GM23338 (cell line): ENCODE data around the gene SCART1. TPM values are rescaled to one million over a fixed set of nuclear protein-coding genes. Genes with fewer than 3 reads are reported as not detected.
"Not testable (repeated sequence)": the region's sequence is repeated elsewhere in the genome, so short reads cannot be mapped to it uniquely, and the experiment has no call there.

Experiments
- ATAC-seq: fragments of 200-7000 bp; cut with Tn5 transposase; 3 replicates; pipeline ENCODE4 v1.9.1; 2020
- DNase-seq: peaks from one replicate; pipeline ENCODE4 v3.0.0-alpha.2; 2015; ENCODE audit warnings: low spot score
- H2AFZ ChIP-seq: fragments of 200-600 bp; sonication (generic); 2 replicates; pipeline ENCODE4 v1.8.0; 2016; ENCODE audit warnings: antibody characterized with exemption, mild to moderate bottlenecking, moderate library complexity
- H3F3A ChIP-seq: fragments of 200-600 bp; sonication (generic); replicated peaks from 2 replicates; pipeline ENCODE4 v1.8.0; 2017; ENCODE audit warnings: antibody characterized with exemption, mixed run types, low read depth
- H3K27ac ChIP-seq: fragments of 200-600 bp; sonication (generic); 2 replicates; pipeline ENCODE4 v1.6.1; 2016; ENCODE audit warnings: low read depth
- H3K27me3 ChIP-seq: fragments of 200-600 bp; sonication (generic); 2 replicates; pipeline ENCODE4 v1.8.0; 2016; ENCODE audit warnings: mild to moderate bottlenecking, mixed run types, moderate library complexity; ENCODE audit not compliant: insufficient read depth
- H3K36me3 ChIP-seq: fragments of 200-600 bp; sonication (generic); 2 replicates; pipeline ENCODE4 v1.8.0; 2016; ENCODE audit warnings: mild to moderate bottlenecking; ENCODE audit not compliant: insufficient read depth
- H3K4me1 ChIP-seq: fragments of 200-600 bp; sonication (generic); 2 replicates; pipeline ENCODE4 v1.8.0; 2016; ENCODE audit warnings: mild to moderate bottlenecking, moderate library complexity; ENCODE audit not compliant: insufficient read depth
- H3K4me2 ChIP-seq: fragments of 200-600 bp; sonication (generic); 2 replicates; pipeline ENCODE4 v1.7.1; 2017; ENCODE audit warnings: mixed run types
- H3K4me3 ChIP-seq: fragments of 200-600 bp; sonication (generic); 2 replicates; pipeline ENCODE4 v1.6.1; 2016; ENCODE audit warnings: mixed run types
- H3K79me2 ChIP-seq: fragments of 200-600 bp; sonication (generic); replicated peaks from 2 replicates; pipeline ENCODE4 v1.8.0; 2017; ENCODE audit warnings: mild to moderate bottlenecking; ENCODE audit not compliant: insufficient read depth
- H3K9me2 ChIP-seq: fragments of 200-600 bp; sonication (generic); 2 replicates; pipeline ENCODE4 v1.8.0; 2017; ENCODE audit not compliant: insufficient read depth
- H4K20me1 ChIP-seq: fragments of 200-600 bp; sonication (generic); replicated peaks from 2 replicates; pipeline ENCODE4 v1.8.0; 2017; ENCODE audit warnings: mild to moderate bottlenecking; ENCODE audit not compliant: insufficient read depth
- H3K27ac Mint-ChIP-seq: 2 replicates; pipeline ENCODE4 v1.8.0; 2020; ENCODE audit warnings: inconsistent platforms, mild to moderate bottlenecking, moderate library complexity, mixed read lengths
- H3K27me3 Mint-ChIP-seq: 3 replicates; pipeline ENCODE4 v1.8.0; 2022; ENCODE audit warnings: low read depth, mild to moderate bottlenecking, moderate library complexity, mixed read lengths, inconsistent platforms; ENCODE audit not compliant: insufficient read depth, poor library complexity
- H3K36me3 Mint-ChIP-seq: 3 replicates; pipeline ENCODE4 v1.8.0; 2021; ENCODE audit warnings: low read depth, mild to moderate bottlenecking, inconsistent platforms, moderate library complexity, mixed read lengths
- H3K4me1 Mint-ChIP-seq: 3 replicates; pipeline ENCODE4 v1.8.0; 2020; ENCODE audit warnings: mild to moderate bottlenecking, inconsistent platforms, mixed read lengths
- H3K4me3 Mint-ChIP-seq: 3 replicates; pipeline ENCODE4 v1.8.0; 2021; ENCODE audit warnings: moderate library complexity, mild to moderate bottlenecking, inconsistent platforms, mixed read lengths
- H3K9me3 Mint-ChIP-seq: 3 replicates; pipeline ENCODE4 v1.8.0; 2020; ENCODE audit warnings: moderate library complexity, mild to moderate bottlenecking, inconsistent platforms, mixed read lengths
- polyA plus RNA-seq: library from polyadenylated mRNA; unstranded; fragments of >200 nt; fragmentation: Nextera tagmentation; extraction: Ambion mirVana; gene quantifications from 2 replicates; pipeline ENCODE4 v1.2.1, GENCODE V29; 2016
- total RNA-seq: library from RNA; depleted of rRNA; stranded (reverse); fragments of >200 nt; shearing (Covaris generic); gene quantifications from 2 replicates; pipeline ENCODE4 v1.2.3, GENCODE V29; 2014; rRNA removed

SCART1 gene
- total and polyA plus RNA-seq, 2 experiments from 2014 or later = 0.59 TPM; not detected in 1

DNA sequence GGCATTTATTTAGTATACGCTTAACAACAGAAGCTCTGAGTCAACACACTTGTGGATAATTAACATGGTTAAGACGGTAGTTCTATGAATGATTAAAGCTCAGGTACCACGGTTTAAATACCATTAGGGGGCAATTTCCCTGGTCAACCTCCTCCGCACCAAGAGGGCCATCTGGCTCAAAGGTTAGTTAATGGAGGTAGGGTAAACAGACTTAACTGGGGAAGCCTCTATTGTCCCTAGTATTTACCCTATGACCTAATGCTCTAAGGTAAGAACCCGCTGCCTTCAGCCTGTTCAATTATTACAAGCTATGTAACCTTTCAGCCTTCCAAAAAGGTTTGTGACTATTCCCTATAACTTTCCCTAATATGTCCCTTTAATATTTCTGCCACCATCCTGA, 64.8 kb downstream of the SCART1 start:
- H2AFZ ChIP-seq, H3K79me2 ChIP-seq, DNase-seq, H3K4me2 ChIP-seq, H3K4me3 Mint-ChIP-seq, H4K20me1 ChIP-seq, H3K9me2 ChIP-seq, H3K27ac Mint-ChIP-seq, H3K4me3 ChIP-seq, H3K4me1 Mint-ChIP-seq, H3K27ac ChIP-seq, H3K36me3 Mint-ChIP-seq, H3K36me3 ChIP-seq, ATAC-seq, H3K4me1 ChIP-seq, H3F3A ChIP-seq: not testable (repeated sequence)
- H3K27me3 ChIP-seq = peaks cover 42% of the 10 kb centered on the region
- peaks cover 52% of the 10 kb centered on the region for H3K9me3 Mint-ChIP-seq
- peaks cover 20% of the 10 kb centered on the region for H3K27me3 Mint-ChIP-seq

Other genes with a start within 250 kb of the SCART1 start
- gene UTF1, start 223.7 kb upstream of the SCART1 start, total RNA-seq = 7.7 and 12.2 TPM in 2 replicates
- gene UTF1, start 223.7 kb upstream of the SCART1 start, polyA plus RNA-seq = 51.4 and 55.7 TPM in 2 replicates
- gene VENTX, start 216.1 kb upstream of the SCART1 start, total RNA-seq = 6.3 and 8.1 TPM in 2 replicates
- 4.8 and 5.1 TPM in 2 replicates for gene VENTX, start 216.1 kb upstream of the SCART1 start, polyA plus RNA-seq
- 5.5 and 7.4 TPM in 2 replicates for gene ADAM8, start 177.1 kb upstream of the SCART1 start, total RNA-seq
- gene ADAM8, start 177.1 kb upstream of the SCART1 start, polyA plus RNA-seq = 1.9 and 2.1 TPM in 2 replicates
- 51.5 and 67.7 TPM in 2 replicates for gene TUBGCP2, start 145.1 kb upstream of the SCART1 start, total RNA-seq
- gene TUBGCP2, start 145.1 kb upstream of the SCART1 start, polyA plus RNA-seq = 56.6 and 59.6 TPM in 2 replicates
- gene ZNF511, start 145.0 kb upstream of the SCART1 start, total RNA-seq = 41.0 and 41.3 TPM in 2 replicates
- gene ZNF511, start 145.0 kb upstream of the SCART1 start, polyA plus RNA-seq = 104 and 114 TPM in 2 replicates
- 0.31 and 1.0 TPM in 2 replicates for gene CALY, start 117.0 kb upstream of the SCART1 start, total RNA-seq
- gene CALY, start 117.0 kb upstream of the SCART1 start, polyA plus RNA-seq = 8.0 and 9.0 TPM in 2 replicates
- not detected in 2 replicates for gene PRAP1, start 106.6 kb upstream of the SCART1 start, total RNA-seq
- gene PRAP1, start 106.6 kb upstream of the SCART1 start, polyA plus RNA-seq = 0.68 and 1.5 TPM in 2 replicates
- 33.9 and 43.9 TPM in 2 replicates for gene FUOM, start 95.9 kb upstream of the SCART1 start, total RNA-seq
- gene FUOM, start 95.9 kb upstream of the SCART1 start, polyA plus RNA-seq = 30.8 and 33.0 TPM in 2 replicates
- 87.8 and 92.1 TPM in 2 replicates for gene ECHS1, start 80.6 kb upstream of the SCART1 start, total RNA-seq
- 120 and 127 TPM in 2 replicates for gene ECHS1, start 80.6 kb upstream of the SCART1 start, polyA plus RNA-seq
- 8.7 and 8.8 TPM in 2 replicates for gene PAOX, start 74.7 kb upstream of the SCART1 start, total RNA-seq
- 4.1 and 6.1 TPM in 2 replicates for gene PAOX, start 74.7 kb upstream of the SCART1 start, polyA plus RNA-seq
- 35.3 and 45.7 TPM in 2 replicates for gene MTG1, start 59.8 kb upstream of the SCART1 start, total RNA-seq
- 68.6 and 70.8 TPM in 2 replicates for gene MTG1, start 59.8 kb upstream of the SCART1 start, polyA plus RNA-seq
- gene SPRN, start 29.3 kb upstream of the SCART1 start, total RNA-seq = 0.31 TPM in 1 of 2 replicates, not detected in the other
- gene SPRN, start 29.3 kb upstream of the SCART1 start, polyA plus RNA-seq = 0.31 and 0.59 TPM in 2 replicates
- 0.74 and 2.2 TPM in 2 replicates for gene CYP2E1, start 73.4 kb downstream of the SCART1 start, total RNA-seq
- gene CYP2E1, start 73.4 kb downstream of the SCART1 start, polyA plus RNA-seq = 0.97 and 1.4 TPM in 2 replicates
- not detected in 2 replicates for gene SYCE1, start 111.6 kb downstream of the SCART1 start, total RNA-seq
- 0.38 and 0.53 TPM in 2 replicates for gene SYCE1, start 111.6 kb downstream of the SCART1 start, polyA plus RNA-seq
- not detected in 2 replicates for gene FRG2B, start 172.8 kb downstream of the SCART1 start, total RNA-seq
- not detected in 2 replicates for gene FRG2B, start 172.8 kb downstream of the SCART1 start, polyA plus RNA-seq